ENCODE results near the gene PODXL2. TPM values are rescaled to one million over a fixed set of nuclear protein-coding genes. Genes with fewer than 3 reads are reported as not detected.
A peak's percentile ranks its signal among the peaks of the same experiment; 100 is the strongest.

PODXL2 gene
- total and polyA plus RNA-seq, 2 donors (not counting 1 experiment from before 2014, with no cell fraction given): 3.1 to 4.0 TPM

- H3K9me3 ChIP-seq (ENCODE audit: control extremely low read depth in 1 of 3, control insufficient read depth in 2 of 3, insufficient read depth in 1 of 3, low read length in 2 of 3): no peaks in the 10 kb centered on the region
- no peak overlapping the region for H3K27ac ChIP-seq (ENCODE audit: low read length in 2 of 2)
- WGBS (ENCODE audit: insufficient coverage): 94% methylated on average over 3 of the region's 4 CpGs
- H3K4me3 Mint-ChIP-seq: no peak overlapping the region
- no peaks in the 10 kb centered on the region for H3K36me3 ChIP-seq (replicated peaks in 1 of 2; ENCODE audit: control extremely low read depth in 1 of 2, control insufficient read depth in 1 of 2, extremely low read depth in 1 of 2, insufficient read depth in 2 of 2, low read length in 1 of 2)
- H3K4me1 ChIP-seq (ENCODE audit: control insufficient read depth in 2 of 2, insufficient read depth in 2 of 2, low read length in 2 of 2): peaks cover 6 to 13% of the 10 kb centered on the region in 2 donors
- intact Hi-C loops (cut with micrococcal nuclease): loop anchor here (10.0 kb wide), 2 partner anchors 65 to 1215 kb away; partner anchors contain the start of gene ZXDC
- peaks cover 0 to 6% (median 1%) of the 10 kb centered on the region in 4 experiments for H3K27me3 ChIP-seq (replicated peaks in 1 of 4; ENCODE audit: control extremely low read depth in 1 of 4, control insufficient read depth in 3 of 4, insufficient read depth in 4 of 4, low read length in 3 of 4)
- no peaks in the 10 kb centered on the region for H4K20me1 ChIP-seq (ENCODE audit: control insufficient read depth, insufficient read depth, low read length, poor library complexity, severe bottlenecking)
- no peak overlapping the region for H3K27ac Mint-ChIP-seq
- no peaks in the 10 kb centered on the region for H3K9me3 Mint-ChIP-seq (ENCODE audit: insufficient read depth)
- ChIA-PET CTCF (interaction anchor here (1.8 kb wide), 1 partner anchor 11 kb away, joined by 4 read pairs; no protein-coding TSS in a partner anchor), POLR2A (no interaction called here)
- H3K4me1 Mint-ChIP-seq: peaks cover 22% of the 10 kb centered on the region
- no peak overlapping the region for H3K4me2 ChIP-seq (replicated peaks; ENCODE audit: low read depth, low read length, poor library complexity, severe bottlenecking)
- ATAC-seq (ENCODE audit: low read depth) (no peak), DNase-seq (no peak)
- no peak overlapping the region for H3K4me3 ChIP-seq (ENCODE audit: control extremely low read depth in 1 of 5, extremely low read depth in 1 of 5, insufficient read depth in 1 of 5, low read depth in 2 of 5, low read length in 4 of 5)
- no peaks in the 10 kb centered on the region for H3K27me3 Mint-ChIP-seq
- no peak overlapping the region for H2AFZ ChIP-seq (ENCODE audit: insufficient read depth, low read depth, low read length, poor library complexity, severe bottlenecking)
- TF ChIP-seq CTCF (IDR thresholded peaks at IDR 0.05): no peak
- no peak for TF ChIP-seq EZH2 (IDR thresholded peaks at IDR 0.05; ENCODE audit: borderline replicate concordance, insufficient read depth, low read depth, low read length, poor library complexity, severe bottlenecking)
- no peaks in the 10 kb centered on the region for H3K79me2 ChIP-seq (ENCODE audit: control insufficient read depth, insufficient read depth, low read length)
- no peak overlapping the region for H3K9ac ChIP-seq (ENCODE audit: low read length)
Observed at GRCh38 chr3:127690106-127690505, 61.1 kb downstream of the PODXL2 start.

- H3K27me3 ChIP-seq (replicated peaks in 1 of 4; ENCODE audit: control extremely low read depth in 1 of 4, control insufficient read depth in 3 of 4, insufficient read depth in 4 of 4, low read length in 3 of 4): peaks cover 0 to 6% (median 1%) of the 10 kb centered on the region in 4 experiments
- Mint-ChIP-seq H3K27me3 (no peaks in the 10 kb centered on the region), H3K9me3 (ENCODE audit: insufficient read depth) (no peaks in the 10 kb centered on the region), H3K4me1 (peaks cover 22% of the 10 kb centered on the region), H3K27ac (no peak overlapping the region), H3K4me3 (peak overlapping the region; percentile 13)
- no peak overlapping the region for H3K9ac ChIP-seq (ENCODE audit: low read length)
- DNase-seq (peak; percentile 33), ATAC-seq (ENCODE audit: low read depth) (peak; percentile 56)
- POLR2A ChIA-PET: no interaction called here
- TF ChIP-seq CTCF (IDR thresholded peaks at IDR 0.05): no peak
- no peak for TF ChIP-seq EZH2 (IDR thresholded peaks at IDR 0.05; ENCODE audit: borderline replicate concordance, insufficient read depth, low read depth, low read length, poor library complexity, severe bottlenecking)
- no peak overlapping the region for H3K27ac ChIP-seq (ENCODE audit: low read length in 2 of 2)
- H3K4me3 ChIP-seq (ENCODE audit: control extremely low read depth in 1 of 5, extremely low read depth in 1 of 5, insufficient read depth in 1 of 5, low read depth in 2 of 5, low read length in 4 of 5): no peak overlapping the region
- CTCF ChIA-PET: interaction anchor here (0.8 to 1.0 kb wide), 5 partner anchors 100 to 280 kb away, joined by 3 to 4 read pairs (median 3); no protein-coding TSS in a partner anchor
- intact Hi-C loops (cut with micrococcal nuclease): loop anchor here (10.0 kb wide), 2 partner anchors 64 to 1216 kb away; partner anchors contain the start of gene ZXDC
- WGBS (ENCODE audit: insufficient coverage): 96% methylated on average over 3 of the region's 4 CpGs
- H2AFZ ChIP-seq (ENCODE audit: insufficient read depth, low read depth, low read length, poor library complexity, severe bottlenecking): peak overlapping the region; percentile 13
- no peaks in the 10 kb centered on the region for H3K79me2 ChIP-seq (ENCODE audit: control insufficient read depth, insufficient read depth, low read length)
- peak overlapping the region; percentile 36 for H3K4me2 ChIP-seq (replicated peaks; ENCODE audit: low read depth, low read length, poor library complexity, severe bottlenecking)
- no peaks in the 10 kb centered on the region for H4K20me1 ChIP-seq (ENCODE audit: control insufficient read depth, insufficient read depth, low read length, poor library complexity, severe bottlenecking)
- H3K9me3 ChIP-seq (ENCODE audit: control extremely low read depth in 1 of 3, control insufficient read depth in 2 of 3, insufficient read depth in 1 of 3, low read length in 2 of 3): no peaks in the 10 kb centered on the region
- no peaks in the 10 kb centered on the region for H3K36me3 ChIP-seq (replicated peaks in 1 of 2; ENCODE audit: control extremely low read depth in 1 of 2, control insufficient read depth in 1 of 2, extremely low read depth in 1 of 2, insufficient read depth in 2 of 2, low read length in 1 of 2)
- peaks cover 6 to 13% of the 10 kb centered on the region in 2 donors for H3K4me1 ChIP-seq (ENCODE audit: control insufficient read depth in 2 of 2, insufficient read depth in 2 of 2, low read length in 2 of 2)
Observed at GRCh38 chr3:127690823-127691452, 62.0 kb downstream of the PODXL2 start.

All from B cell (primary cell).